Liver (tissue), 9 donors: ENCODE results near the gene RAB1A. TPM values are rescaled to one million over a fixed set of nuclear protein-coding genes. Genes with fewer than 3 reads are reported as not detected.

ENCODE experiments used
- DNase-seq: peaks from one replicate; pipeline ENCODE4 v3.0.0-alpha.2; 2017; ENCODE audit warnings: low spot score
- H3K27ac ChIP-seq, 2 donors: one replicate each; pipeline ENCODE4 v1.7.0; 2013; ENCODE audit warnings: inconsistent platforms in 2 of 2, low read length in 2 of 2, control low read depth in 1 of 2, low read depth in 1 of 2, mild to moderate bottlenecking in 1 of 2
- H3K27me3 ChIP-seq, 4 donors: one replicate each; pipeline versions ENCODE4 v1.6.1 to v1.7.0; 2013; ENCODE audit warnings: low read length in 3 of 4, inconsistent platforms in 1 of 4, mild to moderate bottlenecking in 1 of 4, moderate library complexity in 1 of 4; ENCODE audit not compliant: control insufficient read depth in 4 of 4, insufficient read depth in 4 of 4
- H3K36me3 ChIP-seq, 4 donors: one replicate each; pipeline versions ENCODE4 v1.6.1 to v1.7.0; 2013; ENCODE audit warnings: low read length in 3 of 4, mild to moderate bottlenecking in 3 of 4, low read depth in 1 of 4, moderate library complexity in 1 of 4; ENCODE audit not compliant: control insufficient read depth in 4 of 4, insufficient read depth in 3 of 4
- H3K4me1 ChIP-seq, 4 donors: one replicate each; pipeline versions ENCODE4 v1.6.1 to v1.7.0; 2013; ENCODE audit warnings: low read length in 3 of 4, mild to moderate bottlenecking in 3 of 4, moderate library complexity in 1 of 4; ENCODE audit not compliant: control insufficient read depth in 4 of 4, insufficient read depth in 4 of 4
- H3K4me3 ChIP-seq, 3 donors: one replicate each; pipeline versions ENCODE4 v1.6.1 to v1.7.0; 2013; ENCODE audit warnings: low read length in 3 of 3, control low read depth in 1 of 3, low read depth in 1 of 3, mild to moderate bottlenecking in 1 of 3
- H3K9ac ChIP-seq, 2 donors: one replicate each; pipeline ENCODE4 v1.7.0; 2013; ENCODE audit warnings: low read length in 2 of 2, mild to moderate bottlenecking in 2 of 2, moderate library complexity in 2 of 2, control low read depth in 1 of 2, low read depth in 1 of 2
- H3K9me3 ChIP-seq, 4 donors: one replicate each; pipeline versions ENCODE4 v1.6.1 to v1.7.0; 2013; ENCODE audit warnings: low read length in 3 of 4; ENCODE audit not compliant: control insufficient read depth in 4 of 4
- ATF3 ChIP-seq: IDR thresholded peaks from 2 replicates; pipeline ENCODE4 v1.6.1; 2016; ENCODE audit warnings: antibody characterized with exemption
- CTCF ChIP-seq: fragments of 150-350 bp; IDR thresholded peaks from 2 replicates; pipeline ENCODE4 v1.5.1; 2017; ENCODE audit warnings: improper control_type of control experiment, low read depth, low read length; ENCODE audit not compliant: missing input control
- EGR1 ChIP-seq, 2 donors: IDR thresholded peaks; 2 replicates each; pipeline ENCODE4 v1.6.1; 2016 to 2018; ENCODE audit warnings: antibody characterized with exemption in 2 of 2, low read depth in 2 of 2
- FOXA1 ChIP-seq: IDR thresholded peaks from 2 replicates; pipeline ENCODE4 v1.6.1; 2016; ENCODE audit warnings: antibody characterized with exemption
- GABPA ChIP-seq, 2 donors: IDR thresholded peaks in 1 of 2; conservative IDR thresholded peaks in 1 of 2; 2 replicates each; pipeline ENCODE4 v1.6.1; 2016; ENCODE audit warnings: antibody characterized with exemption in 2 of 2, mild to moderate bottlenecking in 1 of 2, moderate library complexity in 1 of 2
- HNF4A ChIP-seq, 2 donors: conservative IDR thresholded peaks; 2 replicates each; pipeline ENCODE4 v1.6.1; 2016; ENCODE audit warnings: antibody characterized with exemption in 2 of 2, mild to moderate bottlenecking in 2 of 2
- HNF4G ChIP-seq: IDR thresholded peaks from 2 replicates; pipeline ENCODE4 v1.6.1; 2016; ENCODE audit warnings: antibody characterized with exemption
- JUND ChIP-seq, 2 donors: IDR thresholded peaks; 2 replicates each; pipeline ENCODE4 v1.6.1; 2016; ENCODE audit warnings: antibody characterized with exemption in 2 of 2
- NR2F2 ChIP-seq: IDR thresholded peaks from 2 replicates; pipeline ENCODE4 v1.6.1; 2016; ENCODE audit warnings: antibody characterized with exemption
- RAD21 ChIP-seq, 2 donors: IDR thresholded peaks; 2 replicates each; pipeline ENCODE4 v1.6.1; 2016; ENCODE audit warnings: antibody characterized with exemption in 2 of 2, mild to moderate bottlenecking in 2 of 2
- REST ChIP-seq: IDR thresholded peaks from 2 replicates; pipeline ENCODE4 v1.6.1; 2016; ENCODE audit warnings: antibody characterized with exemption, mild to moderate bottlenecking
- RXRA ChIP-seq, 2 donors: IDR thresholded peaks; 2 replicates each; pipeline ENCODE4 v1.6.1; 2017 to 2018; ENCODE audit warnings: antibody characterized with exemption in 2 of 2, mild to moderate bottlenecking in 1 of 2
- TAF1 ChIP-seq: conservative IDR thresholded peaks from 2 replicates; pipeline ENCODE4 v1.6.1; 2016; ENCODE audit warnings: antibody characterized with exemption, mild to moderate bottlenecking
- YY1 ChIP-seq: IDR thresholded peaks from 2 replicates; pipeline ENCODE4 v1.6.1; 2016; ENCODE audit warnings: antibody characterized with exemption, mild to moderate bottlenecking
- WGBS: extraction: QIAGEN DNeasy Blood & Tissue Kit; methylation state at CpG from one replicate; pipeline ENCODE4 v1.1.7; 2013; 5-methylcytosine and 5-hydroxymethylcytosine counted together
- polyA plus RNA-seq, 2 donors: library from polyadenylated mRNA; stranded (reverse) in 1 of 2; unstranded in 1 of 2; fragments of 200-250 nt in 1 of 2; fragments of >200 nt in 1 of 2; fragmentation: Nextera tagmentation in 1 of 2; extraction: Ambion mirVana in 1 of 2; gene quantifications; one replicate each; pipeline versions ENCODE4 v1.2.1 to v1.2.3, GENCODE V29; 2013 to 2015
- total RNA-seq, 2 donors: library from RNA; depleted of rRNA; stranded (reverse); fragments of >200 nt; gene quantifications; one replicate each; pipeline ENCODE4 v1.2.3, GENCODE V29; 2014
- TF ChIP-seq, protein P1 (sequence below): IDR thresholded peaks from 2 replicates; pipeline ENCODE4 v1.6.1; 2016; ENCODE audit warnings: antibody characterized with exemption
- TF ChIP-seq, protein P2 (sequence below): IDR thresholded peaks from 2 replicates; pipeline ENCODE4 v1.6.1; 2016; ENCODE audit warnings: antibody characterized with exemption
- donor health status: healthy.
- donor health status: healthy.
- donor health status: healthy.
- donor health status: healthy.
- donor health status: healthy.

The RAB1A gene
- total and polyA plus RNA-seq, 4 donors: 52.8 to 89.7 (median 77.8) TPM

GRCh38 chr2:65081232-65081685 lies 48.6 kb downstream of the RAB1A start (continued):
- TF ChIP-seq REST: peak; percentile 18
- no peak for TF ChIP-seq TAF1
- no peak for TF ChIP-seq FOXA1
- TF ChIP-seq RXRA (IDR thresholded peaks at IDR 0.05): peak in 1 of 2 donors; percentile 21
- no peak for TF ChIP-seq ATF3

- TF ChIP-seq NR2F2: no peak
- no peak for TF ChIP-seq CTCF
- no peak for TF ChIP-seq EGR1 (IDR thresholded peaks at IDR 0.05; ENCODE audit: low read depth in 2 of 2)
- no peak for TF ChIP-seq HNF4A (conservative IDR thresholded peaks at IDR 0.05)
- TF ChIP-seq ATF3: no peak
- TF ChIP-seq JUND (IDR thresholded peaks at IDR 0.05): no peak
- TF ChIP-seq YY1: no peak
- TF ChIP-seq FOXA1: no peak
- no peak for TF ChIP-seq GABPA (IDR thresholded peaks at IDR 0.05 in 1 of 2, conservative IDR thresholded peaks at IDR 0.05 in 1 of 2)
- no peak overlapping the region for H3K9ac ChIP-seq
- no peaks in the 10 kb centered on the region for H3K27me3 ChIP-seq
- H3K4me3 ChIP-seq: no peak overlapping the region
- H3K36me3 ChIP-seq: peaks cover 6 to 37% (median 16%) of the 10 kb centered on the region in 4 donors
- WGBS: 96% methylated on average over 6 of the region's 6 CpGs
- no peak for DNase-seq
- peaks cover 4 to 28% (median 22%) of the 10 kb centered on the region in 4 donors for H3K4me1 ChIP-seq
- H3K9me3 ChIP-seq: no peaks in the 10 kb centered on the region
- no peak overlapping the region for H3K27ac ChIP-seq
Observed at GRCh38 chr2:65079017-65079416, 50.9 kb downstream of the RAB1A start.

GRCh38 chr2:65077898-65078297 lies 52.0 kb downstream of the RAB1A start:
- Histone ChIP-seq H3K4me1 (peaks cover 4 to 28% (median 20%) of the 10 kb centered on the region in 4 donors), H3K27me3 (no peaks in the 10 kb centered on the region), H3K4me3 (no peak overlapping the region), H3K36me3 (peaks cover 3 to 28% (median 11%) of the 10 kb centered on the region in 4 donors), H3K9ac (no peak overlapping the region), H3K27ac (no peak overlapping the region), H3K9me3 (no peaks in the 10 kb centered on the region)
- WGBS: 98% methylated on average over 7 of the region's 7 CpGs
- DNase-seq: no peak
- no peak for TF ChIP-seq FOXA1
- TF ChIP-seq GABPA (IDR thresholded peaks at IDR 0.05 in 1 of 2, conservative IDR thresholded peaks at IDR 0.05 in 1 of 2): no peak
- TF ChIP-seq RXRA (IDR thresholded peaks at IDR 0.05): no peak
- TF ChIP-seq HNF4G: no peak
- TF ChIP-seq RAD21 (IDR thresholded peaks at IDR 0.05): no peak
- no peak for TF ChIP-seq NR2F2
- TF ChIP-seq, protein P1, sequence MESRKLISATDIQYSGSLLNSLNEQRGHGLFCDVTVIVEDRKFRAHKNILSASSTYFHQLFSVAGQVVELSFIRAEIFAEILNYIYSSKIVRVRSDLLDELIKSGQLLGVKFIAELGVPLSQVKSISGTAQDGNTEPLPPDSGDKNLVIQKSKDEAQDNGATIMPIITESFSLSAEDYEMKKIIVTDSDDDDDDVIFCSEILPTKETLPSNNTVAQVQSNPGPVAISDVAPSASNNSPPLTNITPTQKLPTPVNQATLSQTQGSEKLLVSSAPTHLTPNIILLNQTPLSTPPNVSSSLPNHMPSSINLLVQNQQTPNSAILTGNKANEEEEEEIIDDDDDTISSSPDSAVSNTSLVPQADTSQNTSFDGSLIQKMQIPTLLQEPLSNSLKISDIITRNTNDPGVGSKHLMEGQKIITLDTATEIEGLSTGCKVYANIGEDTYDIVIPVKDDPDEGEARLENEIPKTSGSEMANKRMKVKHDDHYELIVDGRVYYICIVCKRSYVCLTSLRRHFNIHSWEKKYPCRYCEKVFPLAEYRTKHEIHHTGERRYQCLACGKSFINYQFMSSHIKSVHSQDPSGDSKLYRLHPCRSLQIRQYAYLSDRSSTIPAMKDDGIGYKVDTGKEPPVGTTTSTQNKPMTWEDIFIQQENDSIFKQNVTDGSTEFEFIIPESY: no peak
- TF ChIP-seq REST: no peak
- TF ChIP-seq YY1: no peak
- TF ChIP-seq, protein P2, sequence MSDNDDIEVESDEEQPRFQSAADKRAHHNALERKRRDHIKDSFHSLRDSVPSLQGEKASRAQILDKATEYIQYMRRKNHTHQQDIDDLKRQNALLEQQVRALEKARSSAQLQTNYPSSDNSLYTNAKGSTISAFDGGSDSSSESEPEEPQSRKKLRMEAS: no peak
